Tibial nerve (tissue), 4 donors: ENCODE data around the gene TRIM10. TPM values are rescaled to one million over a fixed set of nuclear protein-coding genes. Genes with fewer than 3 reads are reported as not detected.

Experiments used
- DNase-seq, 2 donors: peaks; one replicate each; pipeline ENCODE4 v3.0.0-alpha.2; 2019; ENCODE audit warnings: low spot score in 2 of 2
- H3K27ac ChIP-seq, 4 donors: fragments of 200-600 bp; sonication (generic) in 3 of 4; one replicate each; pipeline ENCODE4 v1.5.1; 2017 to 2019; ENCODE audit warnings: mild to moderate bottlenecking in 1 of 4
- H3K27me3 ChIP-seq, 2 donors: fragments of 200-600 bp; sonication (generic) in 1 of 2; one replicate each; pipeline versions ENCODE4 v1.5.1 to v1.6.0; 2017 to 2019
- H3K36me3 ChIP-seq, 3 donors: fragments of 200-600 bp; sonication (generic); one replicate each; pipeline ENCODE4 v1.5.1; 2018 to 2019
- H3K4me1 ChIP-seq, 4 donors: fragments of 200-600 bp; sonication (generic) in 3 of 4; one replicate each; pipeline ENCODE4 v1.5.1; 2017 to 2019
- H3K4me3 ChIP-seq, 4 donors: fragments of 200-600 bp; sonication (generic) in 3 of 4; one replicate each; pipeline ENCODE4 v1.5.1; 2017 to 2019; ENCODE audit warnings: mild to moderate bottlenecking in 1 of 4, moderate library complexity in 1 of 4
- H3K9me3 ChIP-seq, 4 donors: fragments of 200-600 bp; sonication (generic) in 3 of 4; one replicate each; pipeline ENCODE4 v1.5.1; 2017 to 2019
- EP300 ChIP-seq, 2 donors: sonication (generic); formaldehyde crosslinking; IDR thresholded peaks; one replicate each; pipeline ENCODE4 v1.6.1; 2017; ENCODE audit warnings: antibody characterized with exemption in 2 of 2, mild to moderate bottlenecking in 1 of 2
- POLR2A ChIP-seq, 2 donors: fragments of 450-650 bp; IDR thresholded peaks; one replicate each; pipeline ENCODE4 v1.6.1; 2017; ENCODE audit warnings: antibody characterized with exemption in 2 of 2, mild to moderate bottlenecking in 2 of 2, moderate library complexity in 2 of 2
- WGBS, 2 donors: methylation state at CpG; one replicate each; pipeline ENCODE4 v1.1.5; 2018; 5-methylcytosine and 5-hydroxymethylcytosine counted together
- total RNA-seq, 4 donors: library from RNA; depleted of rRNA; stranded (reverse); fragments of >200 nt; gene quantifications; one replicate each; pipeline ENCODE4 v1.1.0, GENCODE V29; 2016
- TF ChIP-seq, protein P1 (sequence below), 5 experiments: fragments of 200-600 bp in 3 of 5; fragments of 450-650 bp in 2 of 5; sonication (generic) in 3 of 5; IDR thresholded peaks; one replicate each; pipeline ENCODE4 v1.5.1; 2016 to 2019; ENCODE audit warnings: antibody characterized with exemption in 5 of 5, mild to moderate bottlenecking in 3 of 5, moderate library complexity in 2 of 5

TRIM10 gene
- total RNA-seq, 4 donors from 2014 or later, result not detected

DNA sequence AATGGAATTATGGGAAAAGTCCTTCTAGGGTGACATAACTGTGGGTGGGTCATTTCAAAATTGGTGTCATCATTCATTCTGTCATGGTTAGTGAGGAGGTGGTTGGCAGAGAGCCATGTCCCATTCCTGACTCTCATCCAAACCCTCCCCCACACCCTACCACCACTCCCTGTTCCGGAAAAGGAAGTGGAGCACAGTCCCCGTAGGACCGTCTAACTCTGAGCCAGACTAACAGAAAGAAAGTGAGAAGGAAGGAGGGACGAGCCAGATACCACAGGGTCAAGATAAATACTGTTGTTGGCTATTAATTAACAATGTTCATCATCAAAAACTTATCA lies 4.8 kb downstream of the TRIM10 start:
- 5 to 10% methylated on average over 4 of the region's 4 CpGs for WGBS, 2 donors
- H3K27me3 ChIP-seq, result peaks cover 0 to 3% of the 10 kb centered on the region in 2 donors
- TF ChIP-seq, protein P1, sequence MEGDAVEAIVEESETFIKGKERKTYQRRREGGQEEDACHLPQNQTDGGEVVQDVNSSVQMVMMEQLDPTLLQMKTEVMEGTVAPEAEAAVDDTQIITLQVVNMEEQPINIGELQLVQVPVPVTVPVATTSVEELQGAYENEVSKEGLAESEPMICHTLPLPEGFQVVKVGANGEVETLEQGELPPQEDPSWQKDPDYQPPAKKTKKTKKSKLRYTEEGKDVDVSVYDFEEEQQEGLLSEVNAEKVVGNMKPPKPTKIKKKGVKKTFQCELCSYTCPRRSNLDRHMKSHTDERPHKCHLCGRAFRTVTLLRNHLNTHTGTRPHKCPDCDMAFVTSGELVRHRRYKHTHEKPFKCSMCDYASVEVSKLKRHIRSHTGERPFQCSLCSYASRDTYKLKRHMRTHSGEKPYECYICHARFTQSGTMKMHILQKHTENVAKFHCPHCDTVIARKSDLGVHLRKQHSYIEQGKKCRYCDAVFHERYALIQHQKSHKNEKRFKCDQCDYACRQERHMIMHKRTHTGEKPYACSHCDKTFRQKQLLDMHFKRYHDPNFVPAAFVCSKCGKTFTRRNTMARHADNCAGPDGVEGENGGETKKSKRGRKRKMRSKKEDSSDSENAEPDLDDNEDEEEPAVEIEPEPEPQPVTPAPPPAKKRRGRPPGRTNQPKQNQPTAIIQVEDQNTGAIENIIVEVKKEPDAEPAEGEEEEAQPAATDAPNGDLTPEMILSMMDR (IDR thresholded peaks at IDR 0.05), result no peak
- no peak for TF ChIP-seq POLR2A (IDR thresholded peaks at IDR 0.05)
- TF ChIP-seq EP300 (IDR thresholded peaks at IDR 0.05), result no peak
- H3K36me3 ChIP-seq, result no peaks in the 10 kb centered on the region
- peaks cover 0 to 13% (median 1%) of the 10 kb centered on the region in 4 donors for H3K4me1 ChIP-seq
- peak in 1 of 2 donors; percentile 36 for DNase-seq
- H3K4me3 ChIP-seq, result no peak overlapping the region
- no peaks in the 10 kb centered on the region for H3K9me3 ChIP-seq
- no peak overlapping the region for H3K27ac ChIP-seq

- Histone ChIP-seq H3K4me3 (no peak overlapping the region), H3K36me3 (no peaks in the 10 kb centered on the region), H3K4me1 (peaks cover 0 to 13% (median 1%) of the 10 kb centered on the region in 4 donors), H3K9me3 (no peaks in the 10 kb centered on the region), H3K27ac (peak overlapping the region in 1 of 4 donors; percentile 9), H3K27me3 (peaks cover 0 to 6% of the 10 kb centered on the region in 2 donors)
- no peak for DNase-seq
- TF ChIP-seq EP300 (IDR thresholded peaks at IDR 0.05) (no peak), POLR2A (IDR thresholded peaks at IDR 0.05) (no peak)
- TF ChIP-seq, protein P1 (IDR thresholded peaks at IDR 0.05), result no peak
- WGBS, 2 donors, result 87 to 89% methylated on average over 2 of the region's 2 CpGs
Measured at GRCh38 chr6:30155520-30156261, 5.3 kb downstream of the TRIM10 start.

DNA sequence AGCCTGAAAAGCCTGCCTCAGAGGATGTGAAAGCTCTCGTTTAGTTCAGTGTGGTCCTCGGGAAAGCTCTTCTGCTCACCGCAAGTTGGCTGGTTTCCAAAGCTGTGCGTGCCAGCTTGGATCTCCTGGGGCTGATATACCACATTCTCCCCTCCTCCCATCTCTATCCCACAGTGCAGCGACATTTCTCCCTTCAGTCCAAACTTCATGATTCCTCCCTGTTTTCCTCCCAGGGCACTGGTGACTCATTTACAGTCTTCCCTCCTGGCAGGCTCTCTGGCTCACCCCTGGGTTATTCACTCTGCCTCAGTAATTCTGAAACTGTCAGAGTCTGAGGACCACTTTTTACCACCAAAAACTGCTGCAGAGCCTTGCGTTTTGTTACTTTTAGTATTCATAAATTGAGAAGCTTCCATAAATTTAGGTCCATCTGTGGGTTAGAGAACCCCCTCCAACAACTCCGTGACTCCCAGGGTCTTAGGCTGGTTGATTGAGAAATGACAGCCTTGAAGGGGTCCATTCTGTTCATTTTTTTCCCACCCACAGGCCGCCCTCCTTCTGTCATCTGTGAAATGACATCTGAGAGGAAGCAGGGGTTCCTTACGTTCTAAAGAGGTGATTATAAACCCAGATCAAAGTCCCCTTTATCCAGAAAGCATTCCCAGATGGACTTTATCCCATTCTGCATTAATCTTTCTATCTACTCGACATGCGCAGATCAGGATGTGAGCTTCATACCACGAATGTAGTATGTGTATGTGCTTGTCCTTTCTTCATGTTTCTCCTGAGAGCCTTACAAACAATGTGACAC lies 6.1 kb downstream of the TRIM10 start:
- Histone ChIP-seq H3K4me1 (peaks cover 0 to 13% (median 1%) of the 10 kb centered on the region in 4 donors), H3K4me3 (no peak overlapping the region), H3K27me3 (peaks cover 0 to 7% of the 10 kb centered on the region in 2 donors), H3K9me3 (no peaks in the 10 kb centered on the region), H3K27ac (peak overlapping the region in 1 of 4 donors; percentile 6), H3K36me3 (no peaks in the 10 kb centered on the region)
- no peak for DNase-seq
- TF ChIP-seq, protein P1 (IDR thresholded peaks at IDR 0.05), result no peak
- no peak for TF ChIP-seq EP300 (IDR thresholded peaks at IDR 0.05)
- no peak for TF ChIP-seq POLR2A (IDR thresholded peaks at IDR 0.05)
- 42 to 46% methylated on average over 12 of the region's 12 CpGs for WGBS, 2 donors

GRCh38 chr6:30154061-30154460 lies 7.0 kb downstream of the TRIM10 start:
- Histone ChIP-seq H3K27me3 (peaks cover 0 to 7% of the 10 kb centered on the region in 2 donors), H3K27ac (no peak overlapping the region), H3K4me3 (no peak overlapping the region), H3K9me3 (no peaks in the 10 kb centered on the region), H3K36me3 (no peaks in the 10 kb centered on the region), H3K4me1 (peaks cover 0 to 13% (median 1%) of the 10 kb centered on the region in 4 donors)
- TF ChIP-seq POLR2A (IDR thresholded peaks at IDR 0.05) (no peak), EP300 (IDR thresholded peaks at IDR 0.05) (no peak)
- TF ChIP-seq, protein P1 (IDR thresholded peaks at IDR 0.05), result no peak
- DNase-seq, result no peak
- WGBS, 2 donors, result 80 to 85% methylated on average over 16 to 17 of the region's 17 CpGs
